Measurements from ENCODE around the gene KCNRG. TPM values are rescaled to one million over a fixed set of nuclear protein-coding genes. Genes with fewer than 3 reads are reported as not detected.
"Not testable (repeated sequence)": the region's sequence is repeated elsewhere in the genome, so short reads cannot be mapped to it uniquely, and the experiment has no call there.

KCNRG gene
- total RNA-seq, 6 experiments from 2014 or later = 0.17 to 1.3 (median 0.30) TPM; not detected in 1

- peaks cover 13% of the 10 kb centered on the region for H3K4me1 Mint-ChIP-seq (ENCODE audit: low read depth)
- H3K27ac Mint-ChIP-seq = no peak overlapping the region
- no peak for DNase-seq
- 0 out of 2 replicates have a peak, but pooled peaks cover 11% of the 10 kb centered on the region for H3K36me3 Mint-ChIP-seq (ENCODE audit: low read depth)
- no peak for TF ChIP-seq CTCF (IDR thresholded peaks at IDR 0.05)
- peaks cover 2% of the 10 kb centered on the region for H3K27me3 Mint-ChIP-seq (ENCODE audit: insufficient read depth)
- no peak overlapping the region for H3K4me3 Mint-ChIP-seq
- no peaks in the 10 kb centered on the region for H3K9me3 Mint-ChIP-seq
These were observed 37.3 kb upstream of the KCNRG start for GRCh38 chr13:49977992-49978391.

- Mint-ChIP-seq H3K27me3 (ENCODE audit: insufficient read depth) (peaks cover 2% of the 10 kb centered on the region), H3K36me3 (ENCODE audit: low read depth) (peaks cover 16% of the 10 kb centered on the region; the same call in 1 of the 2 replicates), H3K4me3 (no peak overlapping the region), H3K9me3 (no peaks in the 10 kb centered on the region), H3K27ac (no peak overlapping the region), H3K4me1 (ENCODE audit: low read depth) (peaks cover 13% of the 10 kb centered on the region)
- TF ChIP-seq CTCF (IDR thresholded peaks at IDR 0.05) = no peak
- DNase-seq = no peak
These were observed 35.0 kb upstream of the KCNRG start for GRCh38 chr13:49980266-49980665.

- Mint-ChIP-seq H3K27ac (no peak overlapping the region), H3K27me3 (ENCODE audit: insufficient read depth) (no peaks in the 10 kb centered on the region), H3K4me3 (no peak overlapping the region), H3K36me3 (ENCODE audit: low read depth) (peaks cover 16% of the 10 kb centered on the region; the same call in 1 of the 2 replicates), H3K9me3 (no peaks in the 10 kb centered on the region), H3K4me1 (ENCODE audit: low read depth) (no peaks in the 10 kb centered on the region)
- DNase-seq = no peak
- TF ChIP-seq CTCF (IDR thresholded peaks at IDR 0.05) = no peak
These were observed 30.1 kb upstream of the KCNRG start for GRCh38 chr13:49985129-49985528.

- Mint-ChIP-seq H3K4me3 (no peak overlapping the region), H3K9me3 (no peaks in the 10 kb centered on the region), H3K27me3 (ENCODE audit: insufficient read depth) (no peaks in the 10 kb centered on the region), H3K27ac (no peak overlapping the region), H3K36me3 (ENCODE audit: low read depth) (peaks cover 15% of the 10 kb centered on the region; the same call in 1 of the 2 replicates), H3K4me1 (ENCODE audit: low read depth) (no peaks in the 10 kb centered on the region)
- no peak for TF ChIP-seq CTCF (IDR thresholded peaks at IDR 0.05)
- no peak for DNase-seq
These were observed 28.8 kb upstream of the KCNRG start for GRCh38 chr13:49986471-49986870.

GRCh38 chr13:49990612-49991011 lies 24.6 kb upstream of the KCNRG start:
- not testable (repeated sequence) for H3K27ac Mint-ChIP-seq; H3K4me1 Mint-ChIP-seq (ENCODE audit: low read depth); H3K36me3 Mint-ChIP-seq (ENCODE audit: low read depth); H3K4me3 Mint-ChIP-seq; H3K27me3 Mint-ChIP-seq (ENCODE audit: insufficient read depth); DNase-seq; H3K9me3 Mint-ChIP-seq

GRCh38 chr13:49993111-49993510 lies 22.1 kb upstream of the KCNRG start:
- H3K27ac Mint-ChIP-seq = no peak overlapping the region
- H3K36me3 Mint-ChIP-seq (ENCODE audit: low read depth) = peaks cover 4% of the 10 kb centered on the region; the same call in 1 of the 2 replicates
- TF ChIP-seq CTCF (IDR thresholded peaks at IDR 0.05) = no peak
- no peaks in the 10 kb centered on the region for H3K9me3 Mint-ChIP-seq
- no peak for DNase-seq
- H3K27me3 Mint-ChIP-seq (ENCODE audit: insufficient read depth) = no peaks in the 10 kb centered on the region; the same call in 1 of the 2 replicates
- H3K4me3 Mint-ChIP-seq = no peak overlapping the region
- peaks cover 10% of the 10 kb centered on the region for H3K4me1 Mint-ChIP-seq (ENCODE audit: low read depth)
